K562 (cell line): Measurements from ENCODE around the gene CYTH1. TPM values are rescaled to one million over a fixed set of nuclear protein-coding genes. Genes with fewer than 3 reads are reported as not detected.

Experiments
- ATAC-seq: fragments of 200-7000 bp; cut with Tn5 transposase; 3 replicates; pipeline ENCODE4 v1.9.1; 2020; ENCODE audit warnings: moderate library complexity
- BruUV-seq: library from RNA; stranded (reverse); fragments of 400-500 nt; replicated peaks from 2 replicates; lab custom pipeline; 2021; lab: Mats Ljungman, UMichigan
- CTCF ChIA-PET: fragments of 300-600 bp; formaldehyde crosslinking; extraction: SDS; loops from one replicate; lab custom pipeline; 2021; ENCODE audit warnings: low intra/inter-chr PET ratio; lab: Yijun Ruan, JAX
- POLR2A ChIA-PET: fragments of 300-600, 350-650 bp; sonication (Branson Sonifier 250); formaldehyde crosslinking; extraction: SDS; loops from one replicate; lab custom pipeline; 2021; ENCODE audit warnings: antibody characterized with exemption, inconsistent platforms; lab: Yijun Ruan, JAX
- DNase-seq, 4 experiments: peaks; one replicate each; pipeline versions ENCODE4 v3.0.0 to v3.0.0-alpha.2; 2011 to 2018; ENCODE audit warnings: low spot score in 3 of 4, mixed read lengths in 3 of 4; ENCODE audit errors: extremely low read depth in 1 of 4
- FAIRE-seq: peaks from 2 replicates; lab custom pipeline; 2011; peaks lifted over from hg19 to GRCh38; lab: Jason Lieb, UNC
- H2AFZ ChIP-seq: 2 replicates; pipeline ENCODE4 v1.6.0; 2011; ENCODE audit warnings: low read depth, low read length, control low read depth, inconsistent platforms
- H3K27ac ChIP-seq: fragments of 200-600 bp; 3 replicates; pipeline ENCODE4 v1.8.0; 2011; ENCODE audit warnings: low read depth, mild to moderate bottlenecking, control low read depth, inconsistent platforms, low read length, moderate library complexity, mixed read lengths; ENCODE audit errors: extremely low read depth
- H3K27me3 ChIP-seq, 2 experiments: fragments of 300-600 bp in 1 of 2; 2 replicates in 1 of 2; 3 replicates in 1 of 2; pipeline versions ENCODE4 v1.6.0 to v1.8.0; 2011; ENCODE audit warnings: inconsistent platforms in 2 of 2, low read length in 2 of 2, mild to moderate bottlenecking in 1 of 2, mixed read lengths in 1 of 2, moderate library complexity in 1 of 2; ENCODE audit not compliant: control insufficient read depth in 2 of 2, insufficient read depth in 2 of 2
- H3K36me3 ChIP-seq: fragments of 300-600 bp; 3 replicates; pipeline ENCODE4 v1.8.0; 2011; ENCODE audit warnings: mild to moderate bottlenecking, low read length, inconsistent platforms; ENCODE audit not compliant: control insufficient read depth, insufficient read depth
- H3K4me1 ChIP-seq, 2 experiments: fragments of 200-600 bp in 1 of 2; replicated peaks in 1 of 2; 2 replicates in 1 of 2; 3 replicates in 1 of 2; pipeline versions ENCODE4 v1.5.1 to v1.8.0; 2011; ENCODE audit warnings: inconsistent platforms in 2 of 2, low read length in 2 of 2, mild to moderate bottlenecking in 1 of 2, mixed read lengths in 1 of 2, moderate library complexity in 1 of 2; ENCODE audit not compliant: control insufficient read depth in 2 of 2, insufficient read depth in 2 of 2
- H3K4me2 ChIP-seq: 2 replicates; pipeline ENCODE4 v1.6.1; 2011; ENCODE audit warnings: low read length, control low read depth, inconsistent platforms, mixed read lengths; ENCODE audit not compliant: insufficient read depth
- H3K4me3 ChIP-seq: fragments of 200-600 bp; sonication (generic), shearing (Covaris generic); 2 replicates; pipeline ENCODE4 v1.5.1; 2016; ENCODE audit warnings: control low read depth, inconsistent platforms
- H3K79me2 ChIP-seq: fragments of 200-600 bp; 3 replicates; pipeline ENCODE4 v1.8.0; 2011; ENCODE audit warnings: low read length, inconsistent platforms; ENCODE audit not compliant: control insufficient read depth, insufficient read depth
- H3K9ac ChIP-seq, 2 experiments: 2 replicates each; pipeline versions ENCODE4 v1.6.0 to v1.6.1; 2011; ENCODE audit warnings: low read depth in 2 of 2, low read length in 2 of 2, control low read depth in 1 of 2, inconsistent platforms in 1 of 2, mild to moderate bottlenecking in 1 of 2, mixed read lengths in 1 of 2; ENCODE audit not compliant: insufficient read depth in 1 of 2
- H3K9me1 ChIP-seq: one replicate; pipeline ENCODE4 v1.6.0; 2011; ENCODE audit warnings: inconsistent platforms, mild to moderate bottlenecking, low read length, moderate library complexity; ENCODE audit not compliant: control insufficient read depth, insufficient read depth
- H3K9me3 ChIP-seq: replicated peaks from 2 replicates; pipeline ENCODE4 v1.5.1; 2011; ENCODE audit warnings: low read depth, low read length, inconsistent platforms; ENCODE audit not compliant: control insufficient read depth, insufficient read depth
- H4K20me1 ChIP-seq: replicated peaks from 2 replicates; pipeline ENCODE4 v1.6.1; 2011; ENCODE audit warnings: low read length, inconsistent platforms, mixed read lengths; ENCODE audit not compliant: control insufficient read depth, insufficient read depth
- ASH1L ChIP-seq: fragments of 450-650 bp; IDR thresholded peaks from 2 replicates; pipeline ENCODE4 v1.6.1; 2018; ENCODE audit warnings: borderline replicate concordance, mild to moderate bottlenecking, low read depth; ENCODE audit not compliant: partially characterized antibody
- BACH1 ChIP-seq: fragments of 200-800 bp; sonication (Bioruptor generic); IDR thresholded peaks from 2 replicates; pipeline ENCODE4 v1.6.1; 2016; ENCODE audit warnings: missing genetic modification characterization, missing compliant biosample characterization
- BRCA1 ChIP-seq, 2 experiments: fragments of 450-650 bp in 1 of 2; sonication (generic) in 1 of 2; formaldehyde crosslinking in 1 of 2; IDR thresholded peaks; 2 replicates each; pipeline versions ENCODE4 v1.5.0 to v1.6.1; 2017 to 2020; ENCODE audit warnings: mild to moderate bottlenecking in 1 of 2, missing genetic modification reagents in 1 of 2
- CBX3 ChIP-seq, 2 experiments: IDR thresholded peaks; 1 replicate in 1 of 2; 2 replicates in 1 of 2; pipeline ENCODE4 v1.6.1; 2012; ENCODE audit warnings: inconsistent platforms in 2 of 2, low read length in 2 of 2, borderline replicate concordance in 1 of 2, control low read depth in 1 of 2
- CHD2 ChIP-seq: IDR thresholded peaks from 2 replicates; pipeline ENCODE4 v1.6.1; 2011; ENCODE audit warnings: low read depth, low read length
- DDX20 ChIP-seq: fragments of 450-650 bp; IDR thresholded peaks from 2 replicates; pipeline ENCODE4 v1.6.1; 2016; ENCODE audit warnings: missing genetic modification characterization, low read depth, mild to moderate bottlenecking, missing compliant biosample characterization, moderate library complexity
- ETV5 ChIP-seq: sonication (generic); formaldehyde crosslinking; IDR thresholded peaks from 2 replicates; pipeline ENCODE4 v1.4.0; 2020; ENCODE audit warnings: low read depth, mild to moderate bottlenecking, missing genetic modification reagents
- FOXP1 ChIP-seq: sonication (generic); formaldehyde crosslinking; IDR thresholded peaks from 2 replicates; pipeline ENCODE4 v1.8.0; 2022; ENCODE audit warnings: mild to moderate bottlenecking, missing genetic modification reagents
- PTTG1 ChIP-seq: fragments of 450-650 bp; IDR thresholded peaks from 2 replicates; pipeline ENCODE4 v1.6.1; 2016; ENCODE audit warnings: low read depth, mild to moderate bottlenecking, missing genetic modification characterization, missing compliant biosample characterization
- SRF ChIP-seq, 2 experiments: fragments of 250-450, 450-650 bp in 1 of 2; sonication (Bioruptor Pico) in 1 of 2; sonication (generic) in 1 of 2; formaldehyde crosslinking; IDR thresholded peaks; 2 replicates each; pipeline versions ENCODE4 v1.5.0 to v1.5.1; 2020 to 2022; ENCODE audit warnings: mild to moderate bottlenecking in 1 of 2, missing genetic modification reagents in 1 of 2
- TGIF2 ChIP-seq: sonication (generic); formaldehyde crosslinking; IDR thresholded peaks from 2 replicates; pipeline ENCODE4 v1.8.1; 2022; ENCODE audit warnings: mild to moderate bottlenecking, missing genetic modification reagents, moderate library complexity
- ZNF175 ChIP-seq: fragments of 200-800 bp; sonication (Bioruptor generic); IDR thresholded peaks from 2 replicates; pipeline ENCODE4 v1.6.1; 2016; ENCODE audit warnings: low read depth, mild to moderate bottlenecking, missing genetic modification characterization, missing compliant biosample characterization
- WGBS: fragments of 100-300 bp; shearing (Covaris generic); methylation state at CpG from one replicate; pipeline ENCODE4 v1.1.6; 2016; ENCODE audit warnings: low coverage, mixed read lengths; ENCODE audit not compliant: insufficient coverage; ENCODE audit errors: missing lambda C conversion rate; 5-methylcytosine and 5-hydroxymethylcytosine counted together
- in situ Hi-C: fragments of 300-500 bp; cut with MboI; formaldehyde crosslinking; loops from 4 replicates; pipeline ENCODE4 v1.15.0; 2018; ENCODE audit warnings: inconsistent platforms, mixed read lengths
- intact Hi-C: fragments of 100-400 bp; cut with micrococcal nuclease; formaldehyde crosslinking; loops from 2 replicates; pipeline ENCODE4 v1.14.2; 2022
- polyA plus RNA-seq, 8 experiments: library from polyadenylated mRNA; depleted of rRNA in 4 of 8; stranded (reverse) in 5 of 8; unstranded in 3 of 8; fragments of >200 nt; fragmentation: Nextera tagmentation in 2 of 8; fragmentation: Illumina TruSeq in 1 of 8; extraction: Ambion mirVana in 2 of 8; extraction: Trizol in 1 of 8; gene quantifications; 2 replicates each; pipeline versions ENCODE4 v1.2.1 to v1.2.3, GENCODE V29; 2011 to 2014; ENCODE audit warnings: inconsistent platforms in 1 of 8, missing spikeins in 1 of 8
- total RNA-seq, 7 experiments: library from RNA; depleted of rRNA in 6 of 7; stranded (reverse); fragments of >200 nt in 6 of 7; fragmentation: Illumina TruSeq in 2 of 7; extraction: Trizol in 2 of 7; gene quantifications; 2 replicates each; pipeline versions ENCODE4 v1.2.1 to v1.2.3, GENCODE V29; 2011 to 2021; ENCODE audit warnings: low replicate concordance in 1 of 7
- TF ChIP-seq, protein P1 (sequence below): sonication (generic); formaldehyde crosslinking; IDR thresholded peaks from 2 replicates; pipeline ENCODE4 v1.4.0; 2020; ENCODE audit warnings: mild to moderate bottlenecking, missing genetic modification reagents

Gene CYTH1
- total and polyA plus RNA-seq, 9 of the 15 experiments (the other 6 are each of a cell fraction or from before 2014, with no cell fraction given): 0.52 to 27.7 (median 16.8) TPM

DNA sequence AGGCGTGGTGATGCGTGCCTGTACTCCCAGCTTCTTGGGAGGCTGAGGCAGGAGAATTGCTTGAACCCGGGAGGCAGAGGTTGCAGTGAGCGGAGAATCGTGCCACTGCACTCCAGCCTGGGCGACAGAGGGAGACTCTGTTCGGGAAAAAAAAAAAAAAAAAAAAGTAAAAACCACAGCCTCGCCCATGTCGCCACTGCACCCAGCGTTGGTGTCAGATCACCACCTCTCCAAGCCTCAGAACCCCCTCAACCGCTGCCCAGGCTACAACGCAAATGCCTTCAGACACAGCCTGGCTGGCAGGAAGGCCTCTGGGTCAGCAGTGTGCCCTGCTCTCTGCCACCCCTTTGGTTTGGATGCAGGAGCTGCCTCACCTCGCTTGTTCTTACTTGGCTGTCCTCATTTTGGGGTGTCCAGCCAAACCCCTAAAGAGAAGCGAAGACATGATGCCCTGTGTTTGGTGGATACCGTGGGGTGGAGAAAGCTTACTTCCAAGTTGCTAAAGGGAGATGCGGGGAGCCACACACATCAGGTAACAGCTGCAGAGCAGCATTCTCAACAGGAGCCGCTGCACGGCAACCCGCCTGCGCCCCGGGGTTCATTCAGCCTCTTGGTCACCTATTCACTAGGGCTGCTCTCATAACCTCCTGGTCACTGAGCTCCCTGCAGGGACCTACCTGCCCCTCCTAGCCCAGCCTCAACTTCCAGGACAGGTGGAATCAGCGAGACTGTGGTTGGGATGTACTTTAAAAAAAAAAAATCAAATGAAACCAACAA lies 13.0 kb upstream of the CYTH1 start:
- DNase-seq (no peak), FAIRE-seq (no peak), ATAC-seq (no peak)
- H3K9ac ChIP-seq: no peak overlapping the region
- in situ Hi-C loops (no loop called here), intact Hi-C loops (no loop called here)
- ChIA-PET POLR2A (interaction anchor here (1.2 kb wide), 2 partner anchors 10 to 15 kb away, joined by 4 to 6 read pairs; no protein-coding TSS in a partner anchor), CTCF (no interaction called here)
- no peak overlapping the region for H3K4me3 ChIP-seq
- peaks cover 69% of the 10 kb centered on the region for H3K36me3 ChIP-seq
- no peaks in the 10 kb centered on the region for H3K27me3 ChIP-seq
- no peaks in the 10 kb centered on the region; a peak in 1 of 5 replicates for H3K4me1 ChIP-seq
- H4K20me1 ChIP-seq: peaks cover 6% of the 10 kb centered on the region; the same call in 1 of the 2 replicates
- H3K79me2 ChIP-seq: no peaks in the 10 kb centered on the region
- H3K4me2 ChIP-seq: no peak overlapping the region
- no peak for TF ChIP-seq PTTG1 (tag)
- TF ChIP-seq BRCA1 (IDR thresholded peaks at IDR 0.05): no peak
- TF ChIP-seq BRCA1 (CRISPR knock-in tag; IDR thresholded peaks at IDR 0.05): no peak
- TF ChIP-seq ETV5: no peak
- no peak for TF ChIP-seq BACH1 (tag)
- no peak for TF ChIP-seq CHD2
- no peak for TF ChIP-seq ZNF175 (CRISPR knock-in tag)
- no peak for TF ChIP-seq FOXP1 (CRISPR knock-in tag)
- TF ChIP-seq, protein P1, sequence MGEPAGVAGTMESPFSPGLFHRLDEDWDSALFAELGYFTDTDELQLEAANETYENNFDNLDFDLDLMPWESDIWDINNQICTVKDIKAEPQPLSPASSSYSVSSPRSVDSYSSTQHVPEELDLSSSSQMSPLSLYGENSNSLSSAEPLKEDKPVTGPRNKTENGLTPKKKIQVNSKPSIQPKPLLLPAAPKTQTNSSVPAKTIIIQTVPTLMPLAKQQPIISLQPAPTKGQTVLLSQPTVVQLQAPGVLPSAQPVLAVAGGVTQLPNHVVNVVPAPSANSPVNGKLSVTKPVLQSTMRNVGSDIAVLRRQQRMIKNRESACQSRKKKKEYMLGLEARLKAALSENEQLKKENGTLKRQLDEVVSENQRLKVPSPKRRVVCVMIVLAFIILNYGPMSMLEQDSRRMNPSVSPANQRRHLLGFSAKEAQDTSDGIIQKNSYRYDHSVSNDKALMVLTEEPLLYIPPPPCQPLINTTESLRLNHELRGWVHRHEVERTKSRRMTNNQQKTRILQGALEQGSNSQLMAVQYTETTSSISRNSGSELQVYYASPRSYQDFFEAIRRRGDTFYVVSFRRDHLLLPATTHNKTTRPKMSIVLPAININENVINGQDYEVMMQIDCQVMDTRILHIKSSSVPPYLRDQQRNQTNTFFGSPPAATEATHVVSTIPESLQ (CRISPR knock-in tag): no peak
- TF ChIP-seq CBX3 (IDR thresholded peaks at IDR 0.05; ENCODE audit: borderline replicate concordance in 1 of 2, low read length in 2 of 2): no peak
- no peak for TF ChIP-seq TGIF2 (CRISPR knock-in tag)
- TF ChIP-seq SRF (CRISPR knock-in tag; IDR thresholded peaks at IDR 0.05): no peak
- no peak for TF ChIP-seq DDX20
- no peak for TF ChIP-seq ASH1L
- H3K27ac ChIP-seq: no peak overlapping the region
- BruUV-seq: no TSS peak
- no peaks in the 10 kb centered on the region for H3K9me1 ChIP-seq
- H3K9me3 ChIP-seq: no peaks in the 10 kb centered on the region
- WGBS: 91% methylated on average over 20 of the region's 22 CpGs
- H2AFZ ChIP-seq: no peak overlapping the region
